ENCODE data around the gene NFASC. TPM values are rescaled to one million over a fixed set of nuclear protein-coding genes. Genes with fewer than 3 reads are reported as not detected.

The NFASC gene
- total and polyA plus RNA-seq, 2 donors (not counting 3 experiments of a cell fraction or from before 2014, with no cell fraction given), result not detected

DNA sequence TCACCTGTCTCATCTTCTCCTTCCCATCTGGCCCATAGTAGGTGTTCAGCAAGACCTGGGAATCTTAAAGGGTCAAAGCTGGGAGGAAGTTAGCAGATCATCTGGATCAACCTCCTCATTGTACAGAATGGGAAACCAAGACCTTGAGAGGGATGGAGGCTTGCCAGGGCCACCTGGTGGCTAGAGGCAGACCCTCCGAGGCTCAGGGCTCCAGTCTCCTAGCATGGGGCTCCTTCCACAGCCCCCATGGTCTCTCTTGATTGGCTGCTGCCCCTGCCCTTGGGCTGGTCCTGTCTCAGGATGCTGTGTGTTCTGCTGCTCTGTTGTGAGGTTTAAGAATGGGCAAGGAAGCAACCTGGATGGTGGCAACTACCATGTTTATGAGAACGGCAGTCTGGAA lies 103.7 kb downstream of the NFASC start:
- no peak overlapping the region for H3K4me3 ChIP-seq (replicated peaks in 1 of 3; ENCODE audit: insufficient read depth in 1 of 3, low read depth in 1 of 3, low read length in 3 of 3)
- no peak overlapping the region for H3K4me2 ChIP-seq (ENCODE audit: insufficient read depth, low read length)
- BruUV-seq (replicated peaks), result no TSS peak
- no peak overlapping the region for H3K9ac ChIP-seq (replicated peaks; ENCODE audit: extremely low read depth, insufficient read depth, low read length)
- POLR2A ChIA-PET, result no interaction called here
- intact Hi-C loops (cut with micrococcal nuclease), result no loop called here
- CTCF ChIA-PET, result interaction anchor here (1.3 to 3.1 kb wide), 3 partner anchors 11 to 282 kb away, joined by 4 to 52 read pairs (median 13); no protein-coding TSS in a partner anchor
- H3K9me1 ChIP-seq (replicated peaks; ENCODE audit: control insufficient read depth, extremely low read depth, insufficient read depth, low read length), result no peaks in the 10 kb centered on the region
- FAIRE-seq, result no peak
- TF ChIP-seq POLR2A (IDR thresholded peaks at IDR 0.05; ENCODE audit: low read depth, low read length), result no peak
- TF ChIP-seq, protein P1, sequence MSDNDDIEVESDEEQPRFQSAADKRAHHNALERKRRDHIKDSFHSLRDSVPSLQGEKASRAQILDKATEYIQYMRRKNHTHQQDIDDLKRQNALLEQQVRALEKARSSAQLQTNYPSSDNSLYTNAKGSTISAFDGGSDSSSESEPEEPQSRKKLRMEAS (IDR thresholded peaks at IDR 0.05; ENCODE audit: insufficient read depth, insufficient read length), result no peak
- TF ChIP-seq, protein P2, sequence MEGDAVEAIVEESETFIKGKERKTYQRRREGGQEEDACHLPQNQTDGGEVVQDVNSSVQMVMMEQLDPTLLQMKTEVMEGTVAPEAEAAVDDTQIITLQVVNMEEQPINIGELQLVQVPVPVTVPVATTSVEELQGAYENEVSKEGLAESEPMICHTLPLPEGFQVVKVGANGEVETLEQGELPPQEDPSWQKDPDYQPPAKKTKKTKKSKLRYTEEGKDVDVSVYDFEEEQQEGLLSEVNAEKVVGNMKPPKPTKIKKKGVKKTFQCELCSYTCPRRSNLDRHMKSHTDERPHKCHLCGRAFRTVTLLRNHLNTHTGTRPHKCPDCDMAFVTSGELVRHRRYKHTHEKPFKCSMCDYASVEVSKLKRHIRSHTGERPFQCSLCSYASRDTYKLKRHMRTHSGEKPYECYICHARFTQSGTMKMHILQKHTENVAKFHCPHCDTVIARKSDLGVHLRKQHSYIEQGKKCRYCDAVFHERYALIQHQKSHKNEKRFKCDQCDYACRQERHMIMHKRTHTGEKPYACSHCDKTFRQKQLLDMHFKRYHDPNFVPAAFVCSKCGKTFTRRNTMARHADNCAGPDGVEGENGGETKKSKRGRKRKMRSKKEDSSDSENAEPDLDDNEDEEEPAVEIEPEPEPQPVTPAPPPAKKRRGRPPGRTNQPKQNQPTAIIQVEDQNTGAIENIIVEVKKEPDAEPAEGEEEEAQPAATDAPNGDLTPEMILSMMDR (IDR thresholded peaks at IDR 0.05; ENCODE audit: extremely low read depth in 1 of 2, insufficient read depth in 1 of 2, low read depth in 1 of 2, low read length in 2 of 2), result no peak
- TF ChIP-seq GATA2 (IDR thresholded peaks at IDR 0.05; ENCODE audit: insufficient read depth, insufficient read length, low read depth, low read length), result no peak
- DNase-seq (ENCODE audit: low read depth, low spot score), result no peak
- H3K79me2 ChIP-seq (ENCODE audit: control insufficient read depth, insufficient read depth, low read length), result no peaks in the 10 kb centered on the region
- H4K20me1 ChIP-seq (replicated peaks; ENCODE audit: control insufficient read depth, extremely low read depth, insufficient read depth, low read length), result no peaks in the 10 kb centered on the region
- H2AFZ ChIP-seq (ENCODE audit: low read depth, low read length), result no peak overlapping the region
- H3K27me3 ChIP-seq (ENCODE audit: control insufficient read depth in 2 of 2, insufficient read depth in 2 of 2, low read length in 2 of 2), result no peaks in the 10 kb centered on the region
- no peaks in the 10 kb centered on the region for H3K36me3 ChIP-seq (ENCODE audit: control insufficient read depth in 2 of 2, extremely low read depth in 1 of 2, insufficient read depth in 2 of 2, low read length in 2 of 2)
- dilution Hi-C loops (cut with MboI; ENCODE audit: extremely low pct_ligation_motif_present, low sequenced_read_pairs), result no loop called here
- no peaks in the 10 kb centered on the region for H3K9me3 ChIP-seq (replicated peaks; ENCODE audit: control insufficient read depth, insufficient read depth, low read length)
- H3K4me1 ChIP-seq (ENCODE audit: control insufficient read depth, extremely low read depth, insufficient read depth, low read length), result peaks cover 14% of the 10 kb centered on the region
- no peak overlapping the region for H3K27ac ChIP-seq (ENCODE audit: insufficient read depth, low read depth, low read length)

DNA sequence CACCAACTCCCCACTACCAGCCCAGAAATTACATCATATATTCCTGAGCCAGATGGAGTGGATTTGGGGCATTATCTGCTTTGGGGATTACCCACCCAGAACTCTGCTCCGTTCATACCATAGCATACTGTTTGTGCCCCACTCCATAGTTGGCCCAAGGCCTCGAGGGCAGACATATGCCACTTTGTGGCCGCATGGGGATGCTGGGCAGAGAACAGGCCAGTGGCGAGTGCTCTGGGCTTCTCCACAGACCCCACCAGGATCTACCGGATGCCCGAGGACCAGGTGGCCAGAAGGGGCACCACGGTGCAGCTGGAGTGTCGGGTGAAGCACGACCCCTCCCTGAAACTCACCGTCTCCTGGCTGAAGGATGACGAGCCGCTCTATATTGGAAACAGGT lies 104.4 kb downstream of the NFASC start:
- Histone ChIP-seq H4K20me1 (replicated peaks; ENCODE audit: control insufficient read depth, extremely low read depth, insufficient read depth, low read length) (no peaks in the 10 kb centered on the region), H3K4me3 (replicated peaks in 1 of 3; ENCODE audit: insufficient read depth in 1 of 3, low read depth in 1 of 3, low read length in 3 of 3) (no peak overlapping the region), H3K27me3 (ENCODE audit: control insufficient read depth in 2 of 2, insufficient read depth in 2 of 2, low read length in 2 of 2) (no peaks in the 10 kb centered on the region), H2AFZ (ENCODE audit: low read depth, low read length) (no peak overlapping the region), H3K9me3 (replicated peaks; ENCODE audit: control insufficient read depth, insufficient read depth, low read length) (no peaks in the 10 kb centered on the region), H3K27ac (ENCODE audit: insufficient read depth, low read depth, low read length) (no peak overlapping the region), H3K4me2 (ENCODE audit: insufficient read depth, low read length) (no peak overlapping the region), H3K79me2 (ENCODE audit: control insufficient read depth, insufficient read depth, low read length) (no peaks in the 10 kb centered on the region), H3K9me1 (replicated peaks; ENCODE audit: control insufficient read depth, extremely low read depth, insufficient read depth, low read length) (no peaks in the 10 kb centered on the region), H3K4me1 (ENCODE audit: control insufficient read depth, extremely low read depth, insufficient read depth, low read length) (peaks cover 14% of the 10 kb centered on the region), H3K9ac (replicated peaks; ENCODE audit: extremely low read depth, insufficient read depth, low read length) (no peak overlapping the region), H3K36me3 (ENCODE audit: control insufficient read depth in 2 of 2, extremely low read depth in 1 of 2, insufficient read depth in 2 of 2, low read length in 2 of 2) (no peaks in the 10 kb centered on the region)
- dilution Hi-C loops (cut with MboI; ENCODE audit: extremely low pct_ligation_motif_present, low sequenced_read_pairs), result no loop called here
- DNase-seq (ENCODE audit: low read depth, low spot score), result no peak
- intact Hi-C loops (cut with micrococcal nuclease), result loop anchor here (1.0 kb wide), 2 partner anchors 86 to 281 kb away; no protein-coding TSS in a partner anchor
- CTCF ChIA-PET, result interaction anchor here (0.7 to 6.5 kb wide), 11 partner anchors 10 to 287 kb away, joined by 3 to 101 read pairs (median 8); no protein-coding TSS in a partner anchor
- FAIRE-seq, result no peak
- POLR2A ChIA-PET, result no interaction called here
- no TSS peak for BruUV-seq (replicated peaks)
- TF ChIP-seq, protein P2 (IDR thresholded peaks at IDR 0.05; ENCODE audit: extremely low read depth in 1 of 2, insufficient read depth in 1 of 2, low read depth in 1 of 2, low read length in 2 of 2), result no peak
- TF ChIP-seq POLR2A (IDR thresholded peaks at IDR 0.05; ENCODE audit: low read depth, low read length) (no peak), MYC (IDR thresholded peaks at IDR 0.05; ENCODE audit: low read depth, low read length) (no peak), FOS (IDR thresholded peaks at IDR 0.05; ENCODE audit: borderline replicate concordance, insufficient read depth, low read length) (no peak), EZH2 (IDR thresholded peaks at IDR 0.05; ENCODE audit: borderline replicate concordance, low read depth, low read length, severe bottlenecking) (no peak), POLR2AphosphoS5 (IDR thresholded peaks at IDR 0.05; ENCODE audit: insufficient read depth, low read depth, low read length) (no peak)
- TF ChIP-seq, protein P1 (IDR thresholded peaks at IDR 0.05; ENCODE audit: insufficient read depth, insufficient read length), result no peak
